SJSA1 (cell line): Measurements from ENCODE around the gene PTPN12. TPM values are rescaled to one million over a fixed set of nuclear protein-coding genes. Genes with fewer than 3 reads are reported as not detected.
A peak's percentile ranks its signal among the peaks of the same experiment; 100 is the strongest.
"Not testable (repeated sequence)": the region's sequence is repeated elsewhere in the genome, so short reads cannot be mapped to it uniquely, and the experiment has no call there.

Experiments
- DNase-seq, 2 experiments: peaks; one replicate each; pipeline ENCODE4 v3.0.0-alpha.2; 2015 to 2020; ENCODE audit warnings: low spot score in 2 of 2, low read depth in 1 of 2
- H3K27ac ChIP-seq: fragments of 250-450 bp; sonication (Bioruptor Pico); 2 replicates; pipeline ENCODE4 v1.5.1; 2020; ENCODE audit warnings: mild to moderate bottlenecking, moderate library complexity
- H3K27me3 ChIP-seq: fragments of 250-450 bp; sonication (Bioruptor Pico); replicated peaks from 2 replicates; pipeline ENCODE4 v1.5.1; 2020; ENCODE audit warnings: mild to moderate bottlenecking, moderate library complexity
- H3K36me3 ChIP-seq: fragments of 250-450 bp; sonication (Bioruptor Pico); 2 replicates; pipeline ENCODE4 v1.5.1; 2020; ENCODE audit warnings: mild to moderate bottlenecking
- H3K4me1 ChIP-seq: fragments of 250-450 bp; sonication (Bioruptor Pico); replicated peaks from 2 replicates; pipeline ENCODE4 v1.6.1; 2021; ENCODE audit warnings: mild to moderate bottlenecking
- H3K4me3 ChIP-seq: fragments of 250-450 bp; sonication (Bioruptor Pico); 2 replicates; pipeline ENCODE4 v1.5.1; 2020; ENCODE audit warnings: mild to moderate bottlenecking
- H3K9me3 ChIP-seq: fragments of 250-450 bp; sonication (Bioruptor Pico); replicated peaks from 2 replicates; pipeline ENCODE4 v1.5.1; 2020; ENCODE audit warnings: mild to moderate bottlenecking
- total RNA-seq: library from RNA; depleted of rRNA; stranded (reverse); fragments of >200 nt; shearing (Covaris generic); gene quantifications from 2 replicates; pipeline ENCODE4 v1.2.3, GENCODE V29; 2014

The PTPN12 gene
- total RNA-seq, 1 experiment from 2014 or later: 34.8 TPM

DNA sequence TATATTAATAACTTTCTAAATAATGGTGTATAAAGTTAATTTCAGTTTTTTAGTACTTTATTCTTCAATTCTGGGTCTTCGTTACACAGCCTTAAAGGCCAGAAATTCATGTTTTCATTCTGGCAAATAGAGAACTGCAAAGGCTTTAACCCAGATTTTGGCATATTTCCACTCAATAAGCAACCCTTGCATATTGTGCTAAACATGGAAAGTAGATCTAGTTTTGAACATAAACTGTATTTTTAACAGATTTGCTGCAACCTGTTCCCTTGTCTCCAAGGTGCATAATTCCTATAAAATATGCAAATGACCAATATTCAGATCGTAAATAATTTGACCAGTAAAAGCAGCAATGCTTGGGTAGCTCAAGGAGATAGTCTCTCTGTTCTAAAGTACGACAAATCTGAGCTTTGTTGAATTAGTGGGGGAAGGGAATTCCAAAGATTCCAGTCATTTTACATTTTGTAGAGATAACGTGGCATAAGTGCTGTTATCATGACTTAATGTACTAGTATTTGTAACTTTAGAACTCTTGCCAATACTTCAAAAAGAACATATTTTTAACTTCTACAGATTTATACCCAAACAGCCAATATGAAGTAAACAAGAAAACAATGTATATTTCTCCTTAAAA, 112.7 kb downstream of the PTPN12 start:
- peaks cover 11% of the 10 kb centered on the region for H3K4me1 ChIP-seq
- no peak overlapping the region for H3K27ac ChIP-seq
- H3K36me3 ChIP-seq: peaks cover 22% of the 10 kb centered on the region
- DNase-seq: peak in 1 of 2 experiments; percentile 14
- H3K27me3 ChIP-seq: no peaks in the 10 kb centered on the region
- H3K9me3 ChIP-seq: no peaks in the 10 kb centered on the region
- no peak overlapping the region for H3K4me3 ChIP-seq

GRCh38 chr7:77651575-77652162, 114.6 kb downstream of the PTPN12 start:
- H3K4me3 ChIP-seq: no peak overlapping the region
- H3K27ac ChIP-seq: no peak overlapping the region
- peak; percentile 26 to 33 for DNase-seq
- peaks cover 7% of the 10 kb centered on the region for H3K36me3 ChIP-seq
- no peaks in the 10 kb centered on the region for H3K9me3 ChIP-seq
- peaks cover 11% of the 10 kb centered on the region for H3K4me1 ChIP-seq
- H3K27me3 ChIP-seq: no peaks in the 10 kb centered on the region

GRCh38 chr7:77652826-77653225, 115.7 kb downstream of the PTPN12 start:
- H3K9me3 ChIP-seq, H3K36me3 ChIP-seq, H3K4me3 ChIP-seq, H3K27me3 ChIP-seq, H3K27ac ChIP-seq: not testable (repeated sequence)
- H3K4me1 ChIP-seq: peaks cover 11% of the 10 kb centered on the region
- peak in 1 of 2 experiments; percentile 22 for DNase-seq

DNA sequence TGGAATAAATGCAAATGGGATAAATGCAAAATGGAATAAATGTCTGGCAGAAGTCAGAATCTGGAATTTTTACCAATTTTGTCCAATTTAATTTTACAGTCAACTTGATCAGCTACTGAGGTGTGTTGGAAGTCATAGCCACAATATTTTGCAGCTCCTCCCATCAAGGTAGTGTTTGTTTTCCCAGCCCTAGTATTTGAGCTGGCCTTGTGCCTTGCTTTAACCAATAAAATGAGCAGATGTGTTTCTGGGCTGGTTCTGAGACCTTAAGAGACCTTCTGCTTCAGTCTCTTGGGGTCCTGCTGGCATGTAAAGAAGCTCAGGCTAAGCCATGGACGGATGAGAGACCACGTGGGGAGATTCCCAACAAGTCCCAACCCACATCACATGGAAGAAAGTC, 116.5 kb downstream of the PTPN12 start:
- H3K9me3 ChIP-seq: no peaks in the 10 kb centered on the region
- DNase-seq: peak in 1 of 2 experiments; percentile 13
- no peak overlapping the region for H3K4me3 ChIP-seq
- no peak overlapping the region for H3K27ac ChIP-seq
- H3K4me1 ChIP-seq: peaks cover 11% of the 10 kb centered on the region
- H3K27me3 ChIP-seq: no peaks in the 10 kb centered on the region
- peaks cover 7% of the 10 kb centered on the region for H3K36me3 ChIP-seq

- no peaks in the 10 kb centered on the region; the same call in 1 of the 2 replicates for H3K4me1 ChIP-seq
- H3K27me3 ChIP-seq: no peaks in the 10 kb centered on the region
- H3K36me3 ChIP-seq: peaks cover 10% of the 10 kb centered on the region
- DNase-seq: no peak
- no peaks in the 10 kb centered on the region for H3K9me3 ChIP-seq
- no peak overlapping the region for H3K27ac ChIP-seq
- no peak overlapping the region for H3K4me3 ChIP-seq
Measured at GRCh38 chr7:77655356-77655755, 118.3 kb downstream of the PTPN12 start.

DNA sequence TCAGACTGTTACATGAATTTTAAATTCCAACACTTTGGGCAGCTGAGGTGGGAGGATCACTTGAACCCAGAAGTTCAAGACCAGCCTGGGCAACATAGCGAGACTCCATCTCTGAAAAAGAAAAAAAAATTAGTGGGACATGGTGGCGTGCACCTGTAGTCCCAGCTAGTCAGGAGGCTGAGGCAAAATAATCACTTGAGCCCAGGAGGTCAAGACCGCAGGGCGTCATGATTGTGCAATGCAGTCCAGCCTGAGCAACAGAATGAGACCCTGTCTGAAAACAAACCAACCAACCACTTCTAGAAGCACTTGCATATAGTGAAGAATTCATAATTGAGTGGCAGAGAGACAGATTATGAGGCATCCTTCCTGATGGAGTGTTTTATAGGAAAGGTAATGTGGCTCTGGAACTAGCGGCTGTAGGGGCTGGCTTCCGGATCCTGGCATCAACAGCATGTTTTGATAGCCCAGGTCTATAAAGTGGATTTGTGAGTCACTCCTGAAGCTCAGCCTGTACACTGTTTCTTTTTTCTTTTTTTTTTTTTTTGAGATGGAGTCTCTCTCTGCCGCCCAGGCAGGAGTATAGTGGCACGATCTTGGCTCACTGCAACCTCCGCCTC, 118.9 kb downstream of the PTPN12 start:
- Histone ChIP-seq H3K36me3 (peaks cover 10% of the 10 kb centered on the region), H3K4me1 (no peaks in the 10 kb centered on the region)
- DNase-seq: peak in 1 of 2 experiments; percentile 14

GRCh38 chr7:77657427-77658224, 120.5 kb downstream of the PTPN12 start:
- Histone ChIP-seq H3K36me3 (peaks cover 10% of the 10 kb centered on the region), H3K4me1 (no peaks in the 10 kb centered on the region), H3K4me3 (no peak overlapping the region), H3K9me3 (no peaks in the 10 kb centered on the region), H3K27ac (no peak overlapping the region), H3K27me3 (no peaks in the 10 kb centered on the region)
- peak in 1 of 2 experiments; percentile 31 for DNase-seq

More for the DNA sequence above, 118.9 kb downstream of the PTPN12 start:
- Histone ChIP-seq H3K4me3 (no peak overlapping the region), H3K27ac (no peak overlapping the region), H3K9me3 (no peaks in the 10 kb centered on the region), H3K27me3 (no peaks in the 10 kb centered on the region)

DNA sequence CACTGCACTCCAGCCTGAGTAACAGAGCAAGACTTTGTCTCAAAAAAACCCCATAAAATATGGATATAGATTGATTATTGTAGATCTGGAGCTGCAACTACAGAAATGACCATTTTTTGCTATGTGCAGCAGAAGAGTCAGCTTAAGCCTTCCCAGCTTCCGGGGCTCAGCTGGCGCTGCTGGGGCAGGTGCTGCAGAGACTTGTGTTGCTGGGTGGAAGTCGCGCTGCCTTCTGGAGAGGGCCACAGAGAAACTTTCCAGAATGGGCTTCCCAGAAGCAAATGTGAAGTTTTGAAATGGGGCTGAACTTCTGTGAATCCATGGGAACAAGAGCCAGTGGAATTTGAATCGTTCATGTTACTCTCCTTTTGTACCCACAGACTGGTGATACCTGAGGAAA, 121.8 kb downstream of the PTPN12 start:
- H3K4me3 ChIP-seq: no peak overlapping the region
- H3K27ac ChIP-seq: no peak overlapping the region
- peaks cover 7% of the 10 kb centered on the region for H3K36me3 ChIP-seq
- H3K4me1 ChIP-seq: no peaks in the 10 kb centered on the region
- peak in 1 of 2 experiments; percentile 16 for DNase-seq
- H3K9me3 ChIP-seq: no peaks in the 10 kb centered on the region
- H3K27me3 ChIP-seq: no peaks in the 10 kb centered on the region

DNA sequence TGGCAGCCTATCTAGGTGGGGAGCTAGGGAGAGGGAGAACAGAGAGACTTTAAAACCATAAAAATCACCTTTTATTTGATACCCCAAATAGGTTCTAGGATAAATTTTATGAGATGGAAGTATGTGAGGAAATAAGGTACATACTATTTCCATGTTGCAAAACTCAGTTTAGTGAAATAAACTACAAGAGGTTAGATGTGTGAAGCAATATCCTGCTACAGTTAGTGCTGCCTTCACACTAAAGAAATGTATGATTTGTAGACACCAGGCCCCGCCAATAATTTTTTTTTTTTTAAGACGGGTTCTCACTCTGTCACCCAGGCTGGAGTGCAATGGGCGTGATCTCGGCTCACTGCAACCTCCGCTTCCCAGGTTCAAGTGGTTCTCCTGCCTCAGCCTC, 124.7 kb downstream of the PTPN12 start:
- Histone ChIP-seq H3K36me3 (peaks cover 10% of the 10 kb centered on the region), H3K4me3 (no peak overlapping the region), H3K27me3 (no peaks in the 10 kb centered on the region), H3K4me1 (no peaks in the 10 kb centered on the region), H3K9me3 (no peaks in the 10 kb centered on the region), H3K27ac (no peak overlapping the region)
- DNase-seq: no peak

DNA sequence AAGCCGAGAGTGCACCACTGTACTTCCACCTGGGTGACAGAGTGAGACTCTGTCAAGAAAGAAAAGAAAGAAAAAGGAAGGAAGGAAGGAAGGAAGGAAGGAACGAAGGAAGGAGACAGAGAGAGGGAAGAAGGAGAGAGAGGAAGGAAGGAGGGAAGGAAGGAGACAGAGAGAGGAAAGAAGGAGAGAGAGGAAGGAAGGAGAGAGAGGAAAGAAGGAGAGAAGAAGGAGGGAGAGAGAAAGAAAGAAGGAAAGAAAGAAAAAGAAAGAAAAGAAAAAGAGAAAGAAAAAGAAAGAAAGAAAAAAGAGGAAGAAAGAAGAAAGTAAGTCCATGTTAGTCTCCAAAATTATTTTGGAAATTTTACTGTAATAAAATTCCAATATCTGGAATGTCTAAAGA, 125.8 kb downstream of the PTPN12 start:
- no peaks in the 10 kb centered on the region for H3K4me1 ChIP-seq
- H3K27ac ChIP-seq: no peak overlapping the region
- no peak overlapping the region for H3K4me3 ChIP-seq
- DNase-seq: no peak
- peaks cover 10% of the 10 kb centered on the region for H3K36me3 ChIP-seq
- H3K27me3 ChIP-seq: no peaks in the 10 kb centered on the region
- H3K9me3 ChIP-seq: no peaks in the 10 kb centered on the region

DNA sequence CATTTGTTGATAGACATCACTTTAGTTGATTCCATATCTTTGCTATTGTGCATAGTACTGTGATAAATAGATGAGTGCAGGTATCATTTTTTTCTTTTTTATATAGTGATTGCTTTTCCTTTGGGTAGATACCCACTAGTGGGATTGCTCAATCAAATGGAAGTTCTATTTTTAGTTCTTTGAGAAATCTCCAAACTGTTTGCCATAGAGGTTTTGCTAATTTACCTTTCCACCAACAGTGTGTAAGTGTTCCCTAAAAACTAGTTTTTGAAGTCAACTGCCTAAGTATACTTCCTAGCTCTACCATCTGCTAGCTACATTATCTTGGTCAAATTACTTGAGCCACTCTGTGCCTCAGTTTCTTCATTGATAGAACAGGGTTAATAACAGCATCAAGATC, 127.6 kb downstream of the PTPN12 start:
- no peak for DNase-seq
- Histone ChIP-seq H3K27ac (no peak overlapping the region), H3K27me3 (no peaks in the 10 kb centered on the region), H3K36me3 (peaks cover 7% of the 10 kb centered on the region), H3K4me1 (no peaks in the 10 kb centered on the region), H3K9me3 (no peaks in the 10 kb centered on the region), H3K4me3 (no peak overlapping the region)

- Histone ChIP-seq H3K4me3 (no peak overlapping the region), H3K36me3 (peaks cover 4% of the 10 kb centered on the region), H3K4me1 (no peaks in the 10 kb centered on the region), H3K27ac (no peak overlapping the region), H3K9me3 (no peaks in the 10 kb centered on the region), H3K27me3 (no peaks in the 10 kb centered on the region)
- DNase-seq: no peak
Measured at GRCh38 chr7:77665161-77665560, 128.1 kb downstream of the PTPN12 start.

GRCh38 chr7:77667459-77668086, 130.5 kb downstream of the PTPN12 start:
- H3K4me1 ChIP-seq: no peaks in the 10 kb centered on the region
- H3K27ac ChIP-seq: no peak overlapping the region
- no peaks in the 10 kb centered on the region for H3K27me3 ChIP-seq
- no peak overlapping the region for H3K4me3 ChIP-seq
- peak in 1 of 2 experiments; percentile 5 for DNase-seq
- H3K9me3 ChIP-seq: no peaks in the 10 kb centered on the region
- peaks cover 3% of the 10 kb centered on the region; the same call in 1 of the 2 replicates for H3K36me3 ChIP-seq
